ENCODE measurements around the gene ITGAD.

Gene ITGAD

GRCh38 chr16:31365131-31365865 is 27.8 kb upstream of the ITGAD start:
- DNase-seq (ENCODE audit: low read depth in 2 of 2): no peak

DNA sequence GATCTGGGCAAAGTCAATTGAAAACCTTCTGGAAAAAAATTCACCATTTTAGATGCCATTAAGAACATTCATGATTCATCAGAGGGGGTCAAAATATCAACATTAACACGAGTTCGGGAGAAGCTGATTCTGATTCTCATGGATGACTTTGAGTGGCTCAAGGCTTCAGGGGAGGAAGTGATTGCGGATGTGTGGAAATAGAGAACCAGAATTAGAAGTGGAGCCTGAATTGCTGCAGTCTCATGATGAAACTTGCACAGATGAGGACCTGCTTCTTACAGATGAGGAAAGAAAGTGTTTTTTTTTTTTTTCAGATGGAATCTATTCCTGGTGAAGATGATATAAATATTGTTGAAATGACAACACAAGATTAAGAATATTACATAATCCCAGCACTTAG is 25.3 kb upstream of the ITGAD start:
- no peak for DNase-seq (ENCODE audit: low read depth in 2 of 2)

- DNase-seq (ENCODE audit: low read depth in 2 of 2): no peak
These were observed 22.1 kb upstream of the ITGAD start for GRCh38 chr16:31371008-31371407.

DNA sequence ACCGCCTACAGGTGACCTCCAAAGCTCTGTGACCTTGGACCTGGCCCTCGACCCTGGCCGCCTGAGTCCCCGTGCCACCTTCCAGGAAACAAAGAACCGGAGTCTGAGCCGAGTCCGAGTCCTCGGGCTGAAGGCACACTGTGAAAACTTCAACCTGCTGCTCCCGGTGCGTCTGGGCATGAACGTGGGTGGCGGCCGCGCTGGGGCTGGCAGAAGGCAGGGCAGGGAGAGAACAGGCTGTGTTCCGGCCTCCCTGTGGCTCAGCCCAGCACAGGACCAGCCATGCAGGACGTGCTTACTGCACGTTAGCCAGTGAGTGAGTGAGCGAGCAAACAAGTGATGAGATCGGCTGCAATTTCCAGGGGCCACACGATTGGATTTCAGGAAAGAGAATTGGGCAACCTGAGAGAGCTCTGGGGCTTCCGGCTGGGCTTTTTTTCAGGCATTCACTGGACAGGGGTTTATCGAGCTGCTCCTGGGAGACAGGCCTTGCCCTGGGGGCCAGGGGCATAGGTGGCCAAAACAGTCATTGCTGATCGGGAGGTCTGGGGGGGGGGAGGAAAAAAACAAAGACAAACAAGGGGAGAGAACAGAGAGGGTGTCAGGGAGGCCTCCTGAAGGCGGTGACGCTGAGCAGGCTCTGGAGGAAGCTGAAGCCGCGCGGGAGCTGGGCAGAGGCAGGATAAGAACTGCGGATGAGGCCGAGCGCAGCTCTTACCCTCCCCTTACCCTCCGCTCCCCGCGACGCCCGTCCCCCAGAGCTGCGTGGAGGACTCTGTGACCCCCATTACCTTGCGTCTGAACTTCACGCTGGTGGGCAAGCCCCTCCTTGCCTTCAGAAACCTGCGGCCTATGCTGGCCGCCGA is 21.3 kb upstream of the ITGAD start:
- no peak for DNase-seq (ENCODE audit: low read depth in 2 of 2)

GRCh38 chr16:31373235-31373634 is 19.9 kb upstream of the ITGAD start:
- no peak for DNase-seq (ENCODE audit: low read depth in 2 of 2)

DNA sequence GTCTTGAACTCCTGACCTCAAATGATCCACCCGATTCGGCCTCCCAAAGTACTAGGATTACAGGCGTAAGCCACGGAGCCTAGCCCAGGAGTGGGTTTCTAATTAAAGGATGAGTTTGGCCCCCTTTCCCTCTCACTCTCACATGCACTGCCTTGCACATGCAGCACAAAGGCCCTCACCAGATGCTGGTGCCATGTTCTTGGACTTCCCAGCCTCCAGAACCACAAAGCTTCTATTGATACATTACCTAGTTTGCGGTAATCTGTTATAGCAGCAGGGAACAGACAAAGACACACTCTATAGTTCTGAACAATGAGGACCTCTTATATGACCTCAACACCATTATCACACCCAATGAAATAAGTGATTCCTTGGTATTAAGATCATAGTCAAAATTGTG is 17.9 kb upstream of the ITGAD start:
- no peak for DNase-seq (ENCODE audit: low read depth in 2 of 2)

- DNase-seq (ENCODE audit: low read depth in 2 of 2): no peak
These were observed 16.4 kb upstream of the ITGAD start for GRCh38 chr16:31376705-31377104.

DNA sequence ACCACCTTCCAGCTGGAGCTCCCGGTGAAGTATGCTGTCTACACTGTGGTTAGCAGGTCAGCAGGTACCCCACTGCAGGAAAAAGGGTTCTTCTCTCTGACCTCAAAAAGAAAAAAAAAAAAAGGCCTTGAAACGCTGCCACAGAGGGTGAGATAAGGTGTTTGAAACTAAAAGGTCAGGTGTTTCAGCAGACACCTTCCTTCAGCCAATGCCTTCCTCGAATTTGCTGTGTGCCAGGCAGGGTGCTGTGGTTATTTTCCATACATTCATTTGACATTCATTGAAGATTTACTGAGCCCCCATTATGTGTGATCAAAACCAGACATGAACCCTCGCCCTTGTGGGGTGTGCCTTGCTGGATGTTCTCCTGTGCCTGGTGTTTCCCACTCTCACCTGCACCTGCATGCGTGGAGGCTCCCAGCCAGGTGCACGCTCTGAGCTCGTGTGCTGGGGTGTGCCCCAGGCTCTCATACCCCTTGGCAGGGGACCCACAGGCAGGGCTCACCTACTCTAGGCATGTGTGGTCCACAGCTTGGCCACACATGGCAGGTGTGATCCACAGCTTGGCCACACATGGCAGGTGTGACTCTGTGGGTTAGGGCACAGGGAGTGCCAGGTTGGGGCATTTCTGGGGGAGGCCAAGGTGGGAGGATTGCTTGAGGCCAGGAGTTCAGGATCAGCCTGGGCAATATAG is 15.8 kb upstream of the ITGAD start:
- no peak for DNase-seq (ENCODE audit: low read depth in 2 of 2)

DNA sequence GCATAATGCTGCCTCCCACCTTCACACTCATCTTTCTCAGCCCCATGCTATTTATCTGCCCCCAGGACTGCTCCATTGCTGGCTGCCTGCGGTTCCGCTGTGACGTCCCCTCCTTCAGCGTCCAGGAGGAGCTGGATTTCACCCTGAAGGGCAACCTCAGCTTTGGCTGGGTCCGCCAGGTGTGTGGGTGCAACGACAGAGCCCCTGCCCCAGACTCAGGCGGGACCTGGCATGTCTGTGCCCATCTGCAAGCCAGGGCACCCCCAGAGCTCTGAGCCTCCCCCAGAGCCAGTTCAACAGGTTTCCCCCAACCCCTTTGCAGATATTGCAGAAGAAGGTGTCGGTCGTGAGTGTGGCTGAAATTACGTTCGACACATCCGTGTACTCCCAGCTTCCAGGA is 12.9 kb upstream of the ITGAD start:
- DNase-seq (ENCODE audit: low read depth in 2 of 2): no peak

DNA sequence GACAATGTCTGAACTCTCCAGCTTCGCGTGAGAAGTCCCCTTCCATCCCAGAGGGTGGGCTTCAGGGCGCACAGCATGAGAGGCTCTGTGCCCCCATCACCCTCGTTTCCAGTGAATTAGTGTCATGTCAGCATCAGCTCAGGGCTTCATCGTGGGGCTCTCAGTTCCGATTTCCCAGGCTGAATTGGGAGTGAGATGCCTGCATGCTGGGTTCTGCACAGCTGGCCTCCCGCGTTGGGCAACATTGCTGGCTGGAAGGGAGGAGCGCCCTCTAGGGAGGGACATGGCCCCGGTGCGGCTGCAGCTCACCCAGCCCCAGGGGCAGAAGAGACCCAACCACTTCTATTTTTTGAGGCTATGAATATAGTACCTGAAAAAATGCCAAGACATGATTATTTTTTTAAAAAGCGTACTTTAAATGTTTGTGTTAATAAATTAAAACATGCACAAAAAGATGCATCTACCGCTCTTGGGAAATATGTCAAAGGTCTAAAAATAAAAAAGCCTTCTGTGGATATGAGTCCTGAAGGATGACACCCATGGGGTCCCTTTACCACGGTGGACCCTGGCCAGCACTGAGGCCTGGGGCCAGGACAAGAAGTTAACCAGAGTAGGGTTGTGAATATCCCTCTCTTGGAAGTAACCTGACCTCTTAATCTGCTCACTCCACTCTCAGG is 10.5 kb upstream of the ITGAD start:
- DNase-seq (ENCODE audit: low read depth in 2 of 2): peak; percentile 60 to 61

DNA sequence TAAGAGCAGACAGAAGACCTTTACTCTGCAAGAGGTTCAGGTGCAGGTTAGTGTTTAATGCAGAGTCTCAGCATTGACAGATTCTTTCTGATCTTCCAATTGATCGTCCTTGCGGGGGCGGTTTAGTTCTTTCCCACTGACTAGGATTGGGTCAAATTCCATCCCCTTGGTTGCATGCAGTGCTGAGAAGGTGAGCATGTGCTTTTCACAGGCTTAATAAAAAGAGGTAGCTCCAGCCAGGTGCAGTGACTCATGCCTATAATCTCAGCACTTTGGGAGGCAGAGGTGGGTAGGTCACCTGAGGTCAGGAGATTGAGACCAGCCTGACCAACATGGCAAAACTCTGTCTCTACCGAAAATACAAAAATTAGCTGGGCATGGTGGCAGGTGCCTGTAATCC is 7.5 kb upstream of the ITGAD start:
- no peak for DNase-seq (ENCODE audit: low read depth in 2 of 2)

DNA sequence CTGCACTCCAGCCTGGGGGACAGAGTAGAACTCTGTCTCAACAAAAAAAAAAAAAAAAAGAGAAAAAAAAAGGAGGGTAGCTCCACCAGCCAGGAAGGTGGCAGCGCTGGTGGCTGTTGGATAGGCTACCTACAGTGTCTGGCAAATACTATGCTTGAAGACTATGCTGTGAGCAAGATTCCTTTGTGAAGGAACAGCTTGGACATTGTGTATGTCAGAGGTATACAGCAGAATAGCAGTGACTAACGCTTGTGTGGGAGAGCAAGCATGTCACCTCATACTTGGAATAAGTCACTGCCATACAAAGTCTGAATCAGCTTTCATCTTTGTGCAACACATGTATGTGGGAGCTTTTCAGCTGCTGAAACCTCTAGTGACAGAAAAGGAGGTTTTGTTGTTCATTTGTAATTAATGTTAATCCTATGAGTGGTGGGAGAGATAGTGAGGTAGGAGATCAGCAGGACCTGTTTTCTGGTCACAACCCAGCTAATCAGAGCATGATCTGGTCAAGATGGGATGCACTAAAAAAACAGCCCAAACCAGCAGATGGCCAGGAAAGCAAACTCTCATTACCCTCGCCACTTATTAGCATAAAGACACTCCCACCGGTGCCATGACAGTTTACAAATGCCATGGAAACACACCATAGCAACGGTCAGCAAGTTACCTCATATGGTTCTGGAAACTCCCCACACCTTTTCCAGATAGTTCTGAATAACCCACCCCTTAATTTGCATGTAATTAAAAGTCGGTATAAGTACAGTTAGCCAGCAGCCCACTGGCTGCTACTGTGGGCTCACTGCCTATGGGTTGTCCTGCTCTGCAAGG is 6.8 kb upstream of the ITGAD start:
- peak in 1 of 2 donors; percentile 26 for DNase-seq (ENCODE audit: low read depth in 2 of 2)

DNA sequence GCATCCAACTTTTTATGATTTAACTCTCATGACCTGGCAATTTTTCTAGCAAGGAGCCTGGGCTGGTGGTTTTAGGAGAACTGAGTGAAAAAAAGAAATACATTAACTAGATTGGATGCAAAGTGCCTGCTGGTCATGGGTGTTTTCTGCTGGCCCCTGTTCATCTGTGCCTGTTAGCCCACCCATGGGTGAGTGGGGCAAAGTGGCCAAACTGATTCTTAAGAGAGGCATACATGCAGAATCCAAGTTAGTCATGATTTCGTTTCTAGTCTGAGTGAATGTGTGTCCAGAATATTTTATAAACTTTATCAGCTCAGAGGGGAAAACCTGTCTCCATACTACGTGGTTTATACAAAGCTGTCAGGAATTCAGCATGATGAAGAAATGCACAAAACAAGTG is 4.6 kb upstream of the ITGAD start:
- no peak for DNase-seq (ENCODE audit: low read depth in 2 of 2)

DNA sequence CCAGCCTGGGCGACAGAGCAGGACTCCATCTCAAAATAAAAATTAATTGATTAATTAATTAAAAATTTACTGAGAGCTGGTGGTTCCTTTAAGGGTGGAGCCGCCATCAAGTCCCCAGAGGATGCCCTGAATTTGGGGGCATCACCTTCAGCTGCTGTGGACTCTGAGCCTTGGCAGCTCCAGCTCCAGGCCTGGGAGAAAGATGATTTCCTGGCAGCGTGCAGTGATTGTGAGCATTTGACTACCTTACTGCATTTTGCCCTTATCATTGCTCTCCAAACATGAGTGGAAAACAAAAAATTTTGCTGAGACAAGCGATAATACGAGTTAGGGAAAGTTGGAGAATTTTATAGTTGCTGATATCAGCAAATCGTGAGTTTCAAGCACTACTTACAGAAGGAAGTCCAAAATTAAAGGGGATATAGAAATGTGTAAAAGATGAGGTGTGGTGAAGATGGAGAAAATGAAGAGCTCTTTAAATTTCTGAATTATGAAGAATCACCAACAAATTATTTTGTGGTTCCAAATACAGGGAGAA is 2.6 kb upstream of the ITGAD start:
- no peak for DNase-seq (ENCODE audit: low read depth in 2 of 2)

DNA sequence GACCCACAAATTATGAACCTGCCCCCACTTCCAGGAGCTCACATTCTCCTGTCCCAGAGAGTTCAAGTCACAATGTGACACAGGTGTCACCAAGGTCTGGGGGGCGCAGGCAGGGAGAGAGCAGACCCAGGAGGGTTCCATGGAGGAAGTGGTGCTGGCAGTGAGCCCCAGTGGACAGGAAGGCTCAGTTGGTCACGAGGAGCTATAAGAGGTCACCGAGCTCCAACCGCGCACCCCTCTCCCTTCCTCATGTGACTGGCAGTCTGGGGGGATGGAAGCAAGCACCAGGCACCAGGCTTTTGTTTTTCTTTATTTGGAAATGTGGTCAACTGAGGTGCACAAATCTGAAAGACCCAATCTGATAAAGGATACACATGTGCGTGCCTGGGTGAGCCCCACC is 2.5 kb downstream of the ITGAD start:
- DNase-seq (ENCODE audit: low read depth in 2 of 2): no peak

DNA sequence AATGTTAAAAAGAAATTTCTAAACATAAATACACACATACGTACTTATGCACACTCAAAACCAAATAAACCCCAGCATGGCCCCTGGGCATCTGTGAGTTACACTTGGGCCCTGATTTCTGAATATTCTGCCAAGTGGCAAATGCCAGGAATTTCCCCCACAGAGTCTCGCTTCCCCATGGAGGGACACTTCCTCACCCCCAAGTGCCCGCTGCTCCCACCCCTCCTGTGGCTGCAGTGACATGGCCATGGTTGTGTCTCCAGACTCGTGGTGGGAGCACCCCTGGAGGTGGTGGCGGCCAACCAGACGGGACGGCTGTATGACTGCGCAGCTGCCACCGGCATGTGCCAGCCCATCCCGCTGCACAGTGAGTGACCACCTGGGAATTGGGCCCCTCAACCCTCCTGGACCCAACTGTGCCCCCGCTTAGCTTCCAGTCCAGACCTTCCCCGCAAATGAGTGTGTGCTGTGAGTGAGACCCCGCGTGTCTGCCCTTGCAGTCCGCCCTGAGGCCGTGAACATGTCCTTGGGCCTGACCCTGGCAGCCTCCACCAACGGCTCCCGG is 4.0 kb downstream of the ITGAD start:
- DNase-seq (ENCODE audit: low read depth in 2 of 2): no peak

GRCh38 chr16:31397701-31398100 is 4.6 kb downstream of the ITGAD start:
- DNase-seq (ENCODE audit: low read depth in 2 of 2): no peak

DNA sequence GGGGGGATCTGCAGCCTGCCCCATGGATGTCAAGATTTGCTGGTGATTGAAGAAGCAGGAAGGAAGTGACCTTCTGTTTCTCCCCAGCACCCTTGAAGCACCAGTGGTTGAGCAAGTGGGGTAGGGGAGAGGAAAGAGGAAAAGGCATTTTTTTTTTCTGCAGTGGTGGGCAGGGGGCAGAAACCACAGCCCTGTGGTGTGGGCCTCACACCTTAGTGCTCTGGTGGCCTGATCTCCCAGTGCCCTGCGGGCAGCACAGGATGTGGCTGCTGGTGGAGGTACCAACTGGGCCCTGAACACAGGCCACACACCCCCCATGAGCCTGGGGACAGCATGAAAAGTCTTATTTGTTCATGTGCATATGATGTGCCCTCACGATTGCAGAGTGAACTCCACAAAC is 7.1 kb downstream of the ITGAD start:
- DNase-seq (ENCODE audit: low read depth in 2 of 2): no peak

DNA sequence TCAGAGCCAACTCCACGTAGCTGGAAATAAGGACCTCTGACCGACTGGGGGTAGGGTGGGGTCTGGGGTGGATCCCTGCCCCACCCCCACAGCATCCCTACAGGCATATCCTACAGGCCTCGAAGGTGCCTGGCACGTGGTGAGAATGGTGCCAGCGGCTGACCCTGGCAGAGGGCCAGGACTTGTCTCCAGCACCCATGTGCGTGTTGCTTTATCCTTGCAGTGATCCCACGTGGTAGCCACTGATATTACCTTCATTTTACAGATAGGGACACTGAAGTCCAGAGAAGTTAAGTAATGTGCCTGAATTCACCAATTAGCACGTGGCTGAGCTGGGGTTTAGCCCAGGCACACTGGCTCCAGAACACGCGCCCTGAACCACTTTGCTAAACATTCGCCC is 8.3 kb downstream of the ITGAD start:
- no peak for DNase-seq (ENCODE audit: low read depth in 2 of 2)

GRCh38 chr16:31402687-31403086 is 9.6 kb downstream of the ITGAD start:
- DNase-seq (ENCODE audit: low read depth in 2 of 2): no peak
